GM19452 (cell line): ENCODE measurements around the gene MED26.

Experiments used
- ATAC-seq: cut with Tn5 transposase; IDR thresholded peaks from one replicate; pipeline ENCODE4 v1.9.1; 2021; ENCODE audit not compliant: unreplicated experiment

The MED26 gene

GRCh38 chr19:16614941-16615340 is 13.1 kb downstream of the MED26 start:
- ATAC-seq = no peak

- no peak for ATAC-seq
Measured at GRCh38 chr19:16613841-16614240, 14.2 kb downstream of the MED26 start.

- ATAC-seq = no peak
Measured at GRCh38 chr19:16612636-16613035, 15.4 kb downstream of the MED26 start.

- ATAC-seq = no peak
Measured at GRCh38 chr19:16611121-16611520, 16.9 kb downstream of the MED26 start.

GRCh38 chr19:16609511-16610200 is 18.3 kb downstream of the MED26 start:
- no peak for ATAC-seq

GRCh38 chr19:16608290-16608739 is 19.7 kb downstream of the MED26 start:
- ATAC-seq = no peak

- no peak for ATAC-seq
Measured at GRCh38 chr19:16607819-16608218, 20.2 kb downstream of the MED26 start.

- ATAC-seq = no peak
Measured at GRCh38 chr19:16605553-16605994, 22.4 kb downstream of the MED26 start.

GRCh38 chr19:16605115-16605514 is 22.9 kb downstream of the MED26 start:
- no peak for ATAC-seq

- no peak for ATAC-seq
Measured at GRCh38 chr19:16604615-16605014, 23.4 kb downstream of the MED26 start.

GRCh38 chr19:16603090-16603489 is 24.9 kb downstream of the MED26 start:
- ATAC-seq = no peak

- no peak for ATAC-seq
Measured at GRCh38 chr19:16601378-16602052, 26.5 kb downstream of the MED26 start.

- no peak for ATAC-seq
Measured at GRCh38 chr19:16600824-16601223, 27.2 kb downstream of the MED26 start.

- no peak for ATAC-seq
Measured at GRCh38 chr19:16599655-16600346, 28.2 kb downstream of the MED26 start.

GRCh38 chr19:16598848-16599247 is 29.2 kb downstream of the MED26 start:
- no peak for ATAC-seq

- ATAC-seq = no peak
Measured at GRCh38 chr19:16596399-16596798, 31.6 kb downstream of the MED26 start.

- ATAC-seq = no peak
Measured at GRCh38 chr19:16595097-16595496, 32.9 kb downstream of the MED26 start.

GRCh38 chr19:16594681-16595091 is 33.3 kb downstream of the MED26 start:
- ATAC-seq = no peak

GRCh38 chr19:16594131-16594586 is 33.8 kb downstream of the MED26 start:
- no peak for ATAC-seq

GRCh38 chr19:16593181-16593580 is 34.8 kb downstream of the MED26 start:
- no peak for ATAC-seq

GRCh38 chr19:16591803-16592556 is 36.0 kb downstream of the MED26 start:
- ATAC-seq = no peak
